Measurements from ENCODE around the gene DCST2.

The DCST2 gene

DNA sequence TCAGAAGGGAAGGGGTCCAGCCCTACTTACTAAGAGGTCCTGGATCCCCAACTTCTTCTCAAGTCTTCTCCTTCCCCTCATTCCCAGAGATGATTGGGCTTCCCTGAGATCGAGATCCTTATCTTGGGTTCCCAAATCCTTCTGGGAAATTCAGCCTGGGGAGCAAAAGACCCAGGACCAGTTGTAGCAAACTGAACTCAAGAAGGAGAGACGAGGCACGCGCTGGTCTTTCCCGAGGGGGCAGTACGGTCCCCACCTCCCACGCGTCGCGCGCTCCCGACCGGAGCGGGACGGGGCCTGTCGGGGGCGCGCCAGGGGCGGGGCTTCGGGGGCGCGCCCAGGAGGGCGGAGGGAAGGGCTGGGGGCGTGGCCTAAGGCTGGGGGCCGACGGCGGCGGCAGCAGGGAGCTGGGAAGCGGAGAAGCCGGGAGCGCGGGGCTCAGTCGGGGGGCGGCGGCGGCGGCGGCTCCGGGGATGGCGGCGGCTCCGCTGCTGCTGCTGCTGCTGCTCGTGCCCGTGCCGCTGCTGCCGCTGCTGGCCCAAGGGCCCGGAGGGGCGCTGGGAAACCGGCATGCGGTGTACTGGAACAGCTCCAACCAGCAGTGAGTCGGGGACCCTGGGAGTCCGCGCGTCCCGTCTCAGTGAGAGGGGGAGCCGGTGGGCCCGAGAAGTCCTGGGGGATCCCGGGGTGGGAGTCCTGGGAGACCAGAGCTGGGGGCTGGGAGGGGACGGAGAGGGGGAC is 45.1 kb upstream of the DCST2 start, which contains the start of gene EFNA3:
TSS of gene EFNA3 (plus strand) at position 369 of the 741 bp plus-strand sequence. CDS start at position 474, 105 bp downstream.
- no peak for TF ChIP-seq POLR2AphosphoS5 (IDR thresholded peaks at IDR 0.05; ENCODE audit: low read depth)
- TF ChIP-seq, protein P1, sequence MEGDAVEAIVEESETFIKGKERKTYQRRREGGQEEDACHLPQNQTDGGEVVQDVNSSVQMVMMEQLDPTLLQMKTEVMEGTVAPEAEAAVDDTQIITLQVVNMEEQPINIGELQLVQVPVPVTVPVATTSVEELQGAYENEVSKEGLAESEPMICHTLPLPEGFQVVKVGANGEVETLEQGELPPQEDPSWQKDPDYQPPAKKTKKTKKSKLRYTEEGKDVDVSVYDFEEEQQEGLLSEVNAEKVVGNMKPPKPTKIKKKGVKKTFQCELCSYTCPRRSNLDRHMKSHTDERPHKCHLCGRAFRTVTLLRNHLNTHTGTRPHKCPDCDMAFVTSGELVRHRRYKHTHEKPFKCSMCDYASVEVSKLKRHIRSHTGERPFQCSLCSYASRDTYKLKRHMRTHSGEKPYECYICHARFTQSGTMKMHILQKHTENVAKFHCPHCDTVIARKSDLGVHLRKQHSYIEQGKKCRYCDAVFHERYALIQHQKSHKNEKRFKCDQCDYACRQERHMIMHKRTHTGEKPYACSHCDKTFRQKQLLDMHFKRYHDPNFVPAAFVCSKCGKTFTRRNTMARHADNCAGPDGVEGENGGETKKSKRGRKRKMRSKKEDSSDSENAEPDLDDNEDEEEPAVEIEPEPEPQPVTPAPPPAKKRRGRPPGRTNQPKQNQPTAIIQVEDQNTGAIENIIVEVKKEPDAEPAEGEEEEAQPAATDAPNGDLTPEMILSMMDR (IDR thresholded peaks at IDR 0.05; ENCODE audit: insufficient read depth, low read length): no peak
- TF ChIP-seq GABPA (IDR thresholded peaks at IDR 0.05; ENCODE audit: low read depth): no peak
- no peak for TF ChIP-seq SPI1 (IDR thresholded peaks at IDR 0.05; ENCODE audit: borderline replicate concordance, low read depth)
- TF ChIP-seq, protein P2, sequence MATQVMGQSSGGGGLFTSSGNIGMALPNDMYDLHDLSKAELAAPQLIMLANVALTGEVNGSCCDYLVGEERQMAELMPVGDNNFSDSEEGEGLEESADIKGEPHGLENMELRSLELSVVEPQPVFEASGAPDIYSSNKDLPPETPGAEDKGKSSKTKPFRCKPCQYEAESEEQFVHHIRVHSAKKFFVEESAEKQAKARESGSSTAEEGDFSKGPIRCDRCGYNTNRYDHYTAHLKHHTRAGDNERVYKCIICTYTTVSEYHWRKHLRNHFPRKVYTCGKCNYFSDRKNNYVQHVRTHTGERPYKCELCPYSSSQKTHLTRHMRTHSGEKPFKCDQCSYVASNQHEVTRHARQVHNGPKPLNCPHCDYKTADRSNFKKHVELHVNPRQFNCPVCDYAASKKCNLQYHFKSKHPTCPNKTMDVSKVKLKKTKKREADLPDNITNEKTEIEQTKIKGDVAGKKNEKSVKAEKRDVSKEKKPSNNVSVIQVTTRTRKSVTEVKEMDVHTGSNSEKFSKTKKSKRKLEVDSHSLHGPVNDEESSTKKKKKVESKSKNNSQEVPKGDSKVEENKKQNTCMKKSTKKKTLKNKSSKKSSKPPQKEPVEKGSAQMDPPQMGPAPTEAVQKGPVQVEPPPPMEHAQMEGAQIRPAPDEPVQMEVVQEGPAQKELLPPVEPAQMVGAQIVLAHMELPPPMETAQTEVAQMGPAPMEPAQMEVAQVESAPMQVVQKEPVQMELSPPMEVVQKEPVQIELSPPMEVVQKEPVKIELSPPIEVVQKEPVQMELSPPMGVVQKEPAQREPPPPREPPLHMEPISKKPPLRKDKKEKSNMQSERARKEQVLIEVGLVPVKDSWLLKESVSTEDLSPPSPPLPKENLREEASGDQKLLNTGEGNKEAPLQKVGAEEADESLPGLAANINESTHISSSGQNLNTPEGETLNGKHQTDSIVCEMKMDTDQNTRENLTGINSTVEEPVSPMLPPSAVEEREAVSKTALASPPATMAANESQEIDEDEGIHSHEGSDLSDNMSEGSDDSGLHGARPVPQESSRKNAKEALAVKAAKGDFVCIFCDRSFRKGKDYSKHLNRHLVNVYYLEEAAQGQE (IDR thresholded peaks at IDR 0.05; ENCODE audit: insufficient replicate concordance, low read depth): no peak
- H3K4me3 ChIP-seq (replicated peaks; ENCODE audit: insufficient read depth, low read length): peak within 1 kb of the TSS; percentile 14; the same call in 1 of the 2 replicates
- DNase-seq (ENCODE audit: low read depth in 1 of 2, low spot score in 1 of 2): no peak
- H3K27me3 ChIP-seq (ENCODE audit: insufficient read depth, poor library complexity, severe bottlenecking): peaks cover 46% of the 10 kb centered on the region
- no peak within 1 kb of the TSS for H3K27ac ChIP-seq (replicated peaks)

DNA sequence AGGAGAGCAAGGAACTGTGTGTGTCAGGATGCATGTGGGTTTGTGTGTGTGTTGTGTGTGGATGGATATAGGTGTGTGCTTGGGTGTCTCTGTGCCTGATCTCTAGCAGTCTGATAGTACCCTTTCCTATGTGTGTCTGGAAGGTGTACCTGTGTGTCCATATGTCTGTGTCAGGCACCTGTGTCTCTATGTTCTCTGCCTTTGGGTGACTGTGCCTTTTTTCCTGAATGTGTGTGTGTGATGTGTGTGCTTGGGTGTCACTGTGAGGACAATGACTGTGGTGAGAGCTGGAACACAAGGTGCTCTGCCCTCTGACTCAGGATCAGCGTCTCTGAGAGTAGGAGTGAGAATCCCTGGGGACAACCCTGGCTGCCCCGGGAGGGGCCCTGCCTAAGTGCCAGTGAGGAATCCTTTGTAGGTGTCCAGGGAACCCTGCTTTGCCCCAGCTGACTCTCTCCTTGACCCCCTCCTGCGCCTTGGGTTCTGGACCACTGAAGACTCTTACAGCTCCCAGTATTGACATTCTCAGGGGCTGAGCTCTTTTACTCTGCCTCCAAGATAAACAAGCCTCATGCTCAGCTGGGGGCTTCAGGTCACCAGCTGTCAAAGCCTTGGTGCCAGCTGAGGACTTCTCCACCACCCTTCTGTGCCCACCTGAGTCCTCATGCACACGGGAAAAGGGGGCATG is 44.3 kb upstream of the DCST2 start:
- Histone ChIP-seq H3K4me3 (replicated peaks; ENCODE audit: insufficient read depth, low read length) (no peak overlapping the region), H3K27me3 (ENCODE audit: insufficient read depth, poor library complexity, severe bottlenecking) (peaks cover 39% of the 10 kb centered on the region), H3K27ac (replicated peaks) (no peak overlapping the region)
- no peak for DNase-seq (ENCODE audit: low read depth in 1 of 2, low spot score in 1 of 2)
- TF ChIP-seq, protein P1 (IDR thresholded peaks at IDR 0.05; ENCODE audit: insufficient read depth, low read length): no peak
- TF ChIP-seq, protein P2 (IDR thresholded peaks at IDR 0.05; ENCODE audit: insufficient replicate concordance, low read depth): no peak
- no peak for TF ChIP-seq POLR2AphosphoS5 (IDR thresholded peaks at IDR 0.05; ENCODE audit: low read depth)
- no peak for TF ChIP-seq SPI1 (IDR thresholded peaks at IDR 0.05; ENCODE audit: borderline replicate concordance, low read depth)
- no peak for TF ChIP-seq GABPA (IDR thresholded peaks at IDR 0.05; ENCODE audit: low read depth)

DNA sequence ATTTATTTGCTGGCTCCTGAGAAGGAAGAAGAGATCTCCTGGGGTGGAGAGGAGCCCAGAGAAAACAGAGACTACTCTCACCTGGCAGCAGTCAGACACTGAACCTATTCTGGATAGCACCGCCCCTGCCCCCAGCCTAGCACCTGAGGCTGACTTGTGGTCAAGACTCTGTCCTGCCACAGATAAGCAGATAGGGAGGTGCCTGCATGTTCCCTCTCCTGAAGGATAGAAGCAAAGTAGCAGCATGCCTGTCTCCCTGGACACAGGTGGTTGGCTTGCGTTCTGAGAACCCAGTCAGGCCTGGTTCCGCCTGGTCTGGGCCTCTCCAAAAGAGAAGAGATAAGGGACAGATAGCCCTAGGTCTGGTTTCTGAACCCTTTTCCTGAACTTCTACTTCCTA is 43.8 kb upstream of the DCST2 start:
- no peak overlapping the region for H3K4me3 ChIP-seq (replicated peaks; ENCODE audit: insufficient read depth, low read length)
- H3K27me3 ChIP-seq (ENCODE audit: insufficient read depth, poor library complexity, severe bottlenecking): peaks cover 35% of the 10 kb centered on the region
- H3K27ac ChIP-seq (replicated peaks): no peak overlapping the region
- TF ChIP-seq SPI1 (IDR thresholded peaks at IDR 0.05; ENCODE audit: borderline replicate concordance, low read depth) (no peak), POLR2AphosphoS5 (IDR thresholded peaks at IDR 0.05; ENCODE audit: low read depth) (no peak), GABPA (IDR thresholded peaks at IDR 0.05; ENCODE audit: low read depth) (no peak)
- TF ChIP-seq, protein P1 (IDR thresholded peaks at IDR 0.05; ENCODE audit: insufficient read depth, low read length): no peak
- TF ChIP-seq, protein P2 (IDR thresholded peaks at IDR 0.05; ENCODE audit: insufficient replicate concordance, low read depth): no peak
- DNase-seq (ENCODE audit: low read depth in 1 of 2, low spot score in 1 of 2): no peak
